ENCODE data around the gene TMEFF2. TPM values are rescaled to one million over a fixed set of nuclear protein-coding genes. Genes with fewer than 3 reads are reported as not detected.

Gene TMEFF2
- total RNA-seq, 1 experiment from 2014 or later = not detected

DNA sequence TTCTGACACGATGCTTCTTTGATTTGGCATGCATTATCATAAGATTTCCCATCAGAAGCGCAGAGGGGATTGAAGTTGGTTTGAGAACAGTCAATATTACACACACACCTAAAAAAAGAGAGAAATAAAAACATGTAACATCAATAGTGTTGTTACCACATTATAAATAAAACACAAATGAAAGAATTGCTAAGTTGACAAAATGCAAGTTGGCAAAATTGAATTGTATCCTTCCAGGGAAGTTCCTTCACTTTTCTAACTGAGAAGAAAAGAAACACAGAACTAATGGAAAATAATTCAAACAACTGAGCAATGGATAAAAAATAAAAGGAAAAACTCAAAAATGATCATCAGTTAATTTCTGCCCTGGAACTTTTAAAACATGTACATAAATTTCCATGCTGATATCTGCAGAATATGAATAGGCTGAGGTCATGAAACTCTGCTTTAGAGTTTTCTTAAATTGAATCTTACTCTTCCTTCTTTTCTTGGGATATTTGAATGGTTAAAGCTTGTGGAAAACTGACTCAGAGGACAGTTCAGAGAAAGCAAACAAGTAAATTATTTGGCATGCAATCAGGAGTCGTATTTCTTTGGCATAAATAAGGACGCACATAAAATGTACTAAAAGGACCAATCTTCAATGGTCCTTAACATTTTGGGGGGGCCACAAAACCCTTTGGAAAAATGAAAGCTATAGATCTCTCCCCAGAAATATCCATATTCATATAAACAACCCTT is 195.5 kb downstream of the TMEFF2 start:
- no peak for DNase-seq (ENCODE audit: low spot score)
- in situ Hi-C loops (cut with HindIII; ENCODE audit: low sequenced_read_pairs) = no loop called here

DNA sequence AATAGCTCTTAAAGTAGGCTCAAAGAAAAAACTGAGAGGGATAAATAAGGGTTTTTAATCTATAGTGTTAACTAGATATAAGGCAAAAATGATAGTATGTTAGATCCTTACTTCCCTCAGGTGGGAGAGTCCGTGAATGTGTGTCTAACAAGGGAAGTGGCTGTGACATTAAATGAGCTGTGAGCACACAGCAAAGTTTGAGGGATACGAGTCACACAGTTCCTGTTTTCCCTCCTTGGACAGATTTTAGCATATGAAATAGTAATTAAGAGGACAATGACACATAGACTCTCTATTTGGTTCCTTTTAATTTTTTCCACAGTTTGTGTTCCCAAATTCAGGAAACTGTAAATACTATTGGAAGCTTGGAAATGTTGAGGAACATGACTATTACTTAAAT is 199.4 kb downstream of the TMEFF2 start:
- DNase-seq (ENCODE audit: low spot score) = no peak
- in situ Hi-C loops (cut with HindIII; ENCODE audit: low sequenced_read_pairs) = no loop called here

DNA sequence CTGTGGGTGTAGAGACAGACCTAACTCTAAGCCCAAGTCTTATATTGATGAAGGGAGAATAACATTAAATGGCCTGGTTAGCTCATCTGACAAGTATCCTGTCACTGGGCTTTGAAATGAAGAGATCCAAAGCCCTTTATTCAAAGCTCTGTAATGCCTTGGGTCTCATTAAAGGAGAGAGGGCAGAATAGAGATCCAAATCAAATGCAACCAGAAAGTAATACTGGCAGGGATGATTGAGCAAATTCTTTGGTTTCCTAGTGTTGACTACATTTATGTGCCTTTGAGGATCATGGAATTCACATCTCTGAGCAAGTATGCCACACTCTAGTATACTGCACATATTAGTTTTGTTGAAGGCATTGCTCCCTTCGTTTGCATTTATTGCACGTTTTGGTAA is 200.0 kb downstream of the TMEFF2 start:
- in situ Hi-C loops (cut with HindIII; ENCODE audit: low sequenced_read_pairs) = no loop called here

DNA sequence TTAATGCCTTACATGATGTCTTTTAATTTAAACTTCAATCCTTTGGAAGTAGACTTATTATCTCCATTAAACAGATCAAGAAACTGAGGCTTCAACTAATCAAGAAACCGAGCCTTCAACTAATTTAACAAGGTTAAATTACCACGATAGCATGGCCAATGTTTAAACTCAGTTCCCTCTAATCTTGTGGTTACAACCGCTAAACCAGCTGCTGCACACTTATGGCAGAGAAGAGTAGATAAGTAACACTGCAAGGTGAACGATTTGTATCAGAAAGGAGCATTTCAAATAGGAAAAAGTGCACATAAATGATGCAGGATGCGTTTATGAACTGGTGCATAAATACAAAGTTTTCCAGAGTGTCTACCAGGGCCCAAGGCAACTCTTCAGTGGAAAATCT is 203.3 kb downstream of the TMEFF2 start:
- in situ Hi-C loops (cut with HindIII; ENCODE audit: low sequenced_read_pairs) = no loop called here
- DNase-seq (ENCODE audit: low spot score) = no peak

More for the DNA sequence above, 200.0 kb downstream of the TMEFF2 start:
- no peak for DNase-seq (ENCODE audit: low spot score)

DNA sequence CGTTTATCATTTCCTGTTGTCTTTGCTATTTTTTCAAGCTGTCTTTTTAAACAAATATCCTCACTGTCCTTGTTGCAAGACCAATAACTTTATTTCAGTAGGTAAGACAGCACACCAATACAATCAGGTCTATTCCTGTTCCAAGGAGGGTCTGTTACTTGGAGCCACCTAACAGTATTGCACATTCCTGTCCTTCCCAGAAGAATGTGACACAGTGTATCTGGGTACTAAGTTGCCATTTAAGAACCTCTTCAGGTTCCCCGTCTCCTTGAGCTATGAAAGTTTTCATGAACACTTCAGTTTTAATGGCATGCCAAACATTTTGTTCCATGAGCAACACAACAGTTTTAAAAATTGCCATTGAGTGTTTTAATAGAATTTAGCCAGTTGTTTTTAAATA is 209.0 kb downstream of the TMEFF2 start:
- no peak for DNase-seq (ENCODE audit: low spot score)
- in situ Hi-C loops (cut with HindIII; ENCODE audit: low sequenced_read_pairs) = no loop called here

DNA sequence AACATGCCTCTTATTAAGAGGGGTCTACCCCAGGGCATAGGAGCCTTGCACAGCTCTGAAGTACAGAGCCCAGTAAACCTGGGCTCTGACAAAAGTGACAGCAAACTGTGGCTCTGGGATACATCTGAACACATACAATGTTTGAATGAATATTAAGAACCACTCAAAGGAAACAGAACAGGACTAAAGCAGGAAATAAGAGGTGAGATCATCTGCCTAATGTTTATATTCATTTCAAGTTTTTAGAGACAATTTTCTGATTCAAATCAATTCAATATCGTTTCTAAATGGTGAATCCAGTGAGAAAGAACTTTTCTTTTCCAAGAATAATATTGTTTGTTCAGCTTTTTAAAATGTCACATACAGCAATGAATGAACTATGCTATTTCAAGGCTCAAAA is 211.1 kb downstream of the TMEFF2 start:
- in situ Hi-C loops (cut with HindIII; ENCODE audit: low sequenced_read_pairs) = no loop called here
- no peak for DNase-seq (ENCODE audit: low spot score)

DNA sequence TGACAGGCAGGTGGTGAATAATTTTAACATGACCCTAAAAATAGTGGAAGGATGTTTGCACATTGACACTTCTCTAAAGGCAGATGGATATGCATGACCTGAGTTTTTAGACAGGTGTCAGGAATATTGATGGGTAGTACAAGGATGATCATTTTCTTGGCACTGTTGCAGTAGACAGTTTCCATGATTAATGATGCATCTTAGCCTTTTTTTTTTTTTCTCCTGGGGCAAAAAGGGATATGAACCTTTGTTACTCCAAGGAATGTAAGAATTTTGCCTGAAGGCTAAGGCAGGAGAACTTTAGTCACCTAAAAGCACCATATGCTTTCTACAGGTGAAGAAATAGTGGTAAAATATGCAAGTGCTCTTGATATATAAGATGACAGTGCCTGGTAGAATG is 211.5 kb downstream of the TMEFF2 start:
- in situ Hi-C loops (cut with HindIII; ENCODE audit: low sequenced_read_pairs) = no loop called here
- DNase-seq (ENCODE audit: low spot score) = no peak

DNA sequence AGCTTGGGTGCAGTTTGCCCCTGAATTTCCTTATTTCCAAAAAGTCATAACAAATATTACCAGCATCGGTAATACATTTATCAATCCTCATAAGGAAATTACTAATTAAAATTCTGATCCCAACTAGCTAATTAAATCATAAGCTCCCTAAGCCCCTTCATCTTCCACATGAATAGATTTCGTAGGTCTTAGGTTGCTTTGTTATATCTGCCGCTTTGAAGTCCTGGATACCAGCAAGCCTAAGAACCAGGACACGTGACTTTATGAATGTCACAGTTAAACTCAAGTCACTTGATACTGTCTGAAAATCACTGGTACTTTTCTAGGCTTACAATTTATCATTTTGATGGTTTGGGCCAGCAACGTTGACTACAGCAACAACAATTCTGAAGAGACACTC is 213.0 kb downstream of the TMEFF2 start:
- in situ Hi-C loops (cut with HindIII; ENCODE audit: low sequenced_read_pairs) = no loop called here
- no peak for DNase-seq (ENCODE audit: low spot score)

DNA sequence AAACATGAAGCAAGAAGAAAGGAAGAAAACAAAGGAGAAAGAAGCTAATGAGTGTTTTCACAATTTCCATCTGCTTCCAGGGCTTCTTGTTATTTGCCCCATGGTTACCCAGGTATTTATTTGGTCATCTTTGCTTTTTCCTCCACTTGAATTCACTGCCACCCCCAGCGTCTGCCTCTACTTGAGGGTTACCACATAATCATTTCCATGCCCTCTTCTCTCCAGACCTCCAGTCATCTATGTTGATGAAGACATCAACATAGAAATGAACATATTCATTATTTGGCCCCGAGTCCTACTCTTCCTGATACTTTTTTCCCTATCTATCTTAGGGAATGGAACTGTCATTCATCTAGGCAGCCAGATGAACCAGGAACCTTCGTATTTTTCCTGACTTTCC is 214.2 kb downstream of the TMEFF2 start:
- in situ Hi-C loops (cut with HindIII; ENCODE audit: low sequenced_read_pairs) = no loop called here
- DNase-seq (ENCODE audit: low spot score) = no peak

DNA sequence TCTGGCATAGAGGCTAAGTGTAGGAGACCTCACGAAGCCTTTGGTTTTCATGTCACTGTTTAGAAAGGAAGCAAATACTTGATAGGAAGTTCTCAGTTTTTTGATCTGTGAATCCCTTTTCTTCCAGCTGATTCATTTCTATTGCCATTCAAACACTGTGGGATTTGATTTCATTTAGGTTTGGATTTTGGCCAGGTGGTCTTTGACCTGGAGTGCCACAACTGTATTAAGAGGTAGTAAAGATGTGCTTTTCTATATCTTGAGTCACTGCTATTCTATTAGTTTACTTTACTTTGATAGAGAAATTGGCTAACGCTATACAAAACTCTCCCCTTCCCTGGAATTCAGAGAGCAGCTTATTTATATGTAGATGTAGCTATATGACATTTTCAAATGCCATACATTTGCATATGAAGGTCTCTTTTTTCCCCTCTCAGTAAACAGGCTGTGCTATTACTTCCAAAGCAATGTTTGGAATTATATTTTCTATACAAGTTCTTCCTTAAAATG is 215.5 kb downstream of the TMEFF2 start:
- in situ Hi-C loops (cut with HindIII; ENCODE audit: low sequenced_read_pairs) = no loop called here
- no peak for DNase-seq (ENCODE audit: low spot score)

DNA sequence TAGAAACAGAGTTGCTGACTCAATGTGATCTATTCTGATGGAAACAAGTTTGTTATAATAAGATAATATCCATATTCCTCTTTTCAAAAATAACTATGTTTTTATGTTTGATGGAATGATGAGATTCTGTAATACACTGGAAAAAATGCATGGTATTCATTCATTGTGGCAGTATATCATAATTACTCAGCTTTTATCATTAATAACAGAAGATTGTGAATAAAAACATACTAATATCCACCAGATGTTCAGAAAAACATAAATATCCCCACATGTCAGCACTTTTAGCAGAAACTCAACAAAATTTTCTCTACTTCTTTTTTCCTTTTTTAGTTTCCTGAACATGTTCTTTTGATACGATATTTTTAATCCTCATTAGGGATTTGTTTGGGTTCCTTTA is 217.0 kb downstream of the TMEFF2 start:
- no peak for DNase-seq (ENCODE audit: low spot score)
- in situ Hi-C loops (cut with HindIII; ENCODE audit: low sequenced_read_pairs) = no loop called here

DNA sequence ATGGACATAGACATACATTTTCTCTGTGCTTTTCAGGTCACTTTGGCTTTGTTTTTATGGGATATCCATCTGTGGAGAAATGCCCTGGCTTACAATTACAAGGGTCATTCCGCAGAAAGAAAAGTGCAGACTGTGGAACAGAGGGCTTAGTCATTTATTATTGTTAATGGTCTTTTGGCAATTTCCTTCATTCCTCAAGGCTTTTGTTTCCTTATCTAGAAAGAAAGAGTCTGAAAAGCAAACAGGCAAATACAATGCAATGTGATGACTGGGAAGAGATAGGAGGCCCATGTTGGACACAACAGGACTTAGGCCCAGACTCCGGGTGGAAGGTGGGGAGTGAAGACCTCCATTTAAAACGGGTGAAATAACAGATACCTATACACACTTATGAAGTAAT is 218.3 kb downstream of the TMEFF2 start:
- DNase-seq (ENCODE audit: low spot score) = no peak
- in situ Hi-C loops (cut with HindIII; ENCODE audit: low sequenced_read_pairs) = no loop called here

DNA sequence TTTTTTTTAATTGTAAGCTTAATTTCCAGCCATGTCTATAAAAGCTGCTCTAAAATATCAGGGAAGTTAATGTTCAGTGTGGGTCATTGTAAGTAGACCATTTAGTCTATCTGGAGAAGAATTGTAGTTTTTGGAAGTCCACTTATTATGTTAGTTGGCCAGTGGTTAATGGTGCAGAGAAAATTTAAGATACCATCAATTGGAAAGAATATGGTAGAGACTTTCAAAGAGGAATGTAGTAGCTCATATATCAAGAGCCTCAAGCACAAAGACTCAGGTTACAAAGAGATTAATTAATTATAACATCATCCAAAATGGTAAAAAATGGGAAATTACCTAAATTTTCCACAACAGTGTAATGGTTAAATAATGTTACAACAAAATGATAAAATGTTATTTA is 220.1 kb downstream of the TMEFF2 start:
- in situ Hi-C loops (cut with HindIII; ENCODE audit: low sequenced_read_pairs) = no loop called here

DNA sequence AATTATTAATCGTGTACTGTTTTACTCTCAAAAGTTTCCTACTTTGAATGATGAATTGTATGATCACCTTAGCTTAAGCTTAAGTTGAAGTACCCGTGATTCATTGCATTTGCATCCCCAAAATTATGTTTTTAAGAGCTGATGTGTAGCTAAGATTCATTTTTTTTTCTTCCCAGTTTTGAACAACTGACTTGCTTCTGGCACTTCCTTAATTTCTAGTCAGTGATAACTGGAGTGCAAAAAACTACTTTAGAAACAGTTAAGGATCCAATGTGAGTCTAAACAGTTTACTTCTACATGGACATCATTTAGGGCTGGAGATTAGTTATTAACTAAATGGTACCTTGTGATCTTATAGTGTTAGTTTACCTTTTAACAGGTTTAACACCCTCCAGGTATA is 223.9 kb downstream of the TMEFF2 start:
- DNase-seq (ENCODE audit: low spot score) = no peak
- in situ Hi-C loops (cut with HindIII; ENCODE audit: low sequenced_read_pairs) = no loop called here

More for the DNA sequence above, 220.1 kb downstream of the TMEFF2 start:
- DNase-seq (ENCODE audit: low spot score) = no peak

DNA sequence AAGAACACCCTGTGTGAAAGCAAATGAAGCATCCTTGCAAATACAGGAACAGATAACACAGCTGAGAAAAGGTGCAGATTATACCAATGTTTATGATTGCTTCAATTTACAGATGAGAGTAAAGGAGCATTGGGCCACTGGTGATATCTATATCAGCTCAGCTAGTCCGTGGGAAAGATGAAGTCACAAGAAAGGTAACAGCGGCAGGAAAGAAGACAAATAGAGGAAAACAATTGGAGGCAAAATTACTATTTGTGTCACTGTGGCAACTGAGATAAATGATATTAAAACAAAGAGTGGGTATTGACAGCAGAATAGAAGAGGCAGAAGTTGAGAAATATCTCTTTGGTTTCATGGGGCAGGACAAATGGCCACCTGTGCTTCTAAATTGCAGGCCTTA is 226.6 kb downstream of the TMEFF2 start:
- in situ Hi-C loops (cut with HindIII; ENCODE audit: low sequenced_read_pairs) = no loop called here
- DNase-seq (ENCODE audit: low spot score) = no peak

DNA sequence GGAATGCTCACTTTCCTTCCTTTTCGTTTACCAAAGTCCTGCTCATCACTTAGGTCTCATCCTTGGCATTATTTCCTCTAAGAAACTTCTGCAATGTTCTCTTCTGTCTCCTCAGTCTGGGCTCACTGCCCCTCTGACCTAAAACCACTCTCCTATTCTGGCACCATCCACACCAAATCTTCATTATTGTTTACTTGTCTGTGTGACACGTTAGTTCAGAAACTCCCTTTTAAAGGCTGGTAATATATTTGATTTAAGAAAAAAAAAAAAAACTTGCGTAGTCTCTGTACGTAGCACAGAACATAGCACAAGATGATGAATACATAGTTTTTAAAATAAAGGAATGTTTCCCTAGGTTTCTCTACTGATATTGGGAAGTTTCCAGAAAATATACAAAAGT is 229.0 kb downstream of the TMEFF2 start:
- in situ Hi-C loops (cut with HindIII; ENCODE audit: low sequenced_read_pairs) = no loop called here
- no peak for DNase-seq (ENCODE audit: low spot score)

DNA sequence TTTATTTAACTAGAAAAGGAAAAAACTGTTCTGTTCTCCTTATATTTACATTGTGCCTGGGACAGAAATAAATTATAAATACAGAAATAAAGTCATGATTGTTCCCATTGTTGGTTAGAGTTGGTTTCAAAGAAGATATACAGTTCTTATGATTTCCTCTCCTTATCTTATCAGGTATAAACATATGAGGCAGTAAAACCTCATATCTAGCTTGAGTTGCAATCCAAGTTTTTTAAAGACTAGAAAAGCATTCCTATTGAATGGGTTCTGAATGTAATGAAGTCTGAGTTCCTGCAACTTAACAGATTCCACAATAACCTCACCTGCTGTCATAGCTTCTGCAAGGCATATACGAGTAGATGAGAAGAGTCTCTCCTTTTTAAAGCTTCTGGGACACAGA is 233.2 kb downstream of the TMEFF2 start:
- in situ Hi-C loops (cut with HindIII; ENCODE audit: low sequenced_read_pairs) = no loop called here
- no peak for DNase-seq (ENCODE audit: low spot score)

DNA sequence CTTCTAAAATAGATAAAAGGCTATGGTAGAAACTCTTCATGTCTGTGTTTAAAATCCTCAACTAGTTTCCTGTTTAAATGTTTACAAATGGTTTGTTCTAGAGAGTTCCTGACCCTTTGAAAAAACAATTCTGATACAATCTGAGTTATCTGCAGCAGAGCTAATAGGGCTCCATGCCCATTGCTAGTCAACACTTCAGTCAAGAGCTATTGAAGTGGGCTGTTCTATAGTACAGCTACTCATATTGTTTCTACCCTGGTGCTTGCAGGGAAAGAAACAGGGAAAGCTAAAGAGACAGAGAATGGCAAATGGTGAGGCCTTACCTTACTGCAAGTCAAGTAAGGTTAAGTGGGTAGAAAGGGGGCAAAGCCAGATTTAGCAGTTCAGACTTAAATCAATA is 235.5 kb downstream of the TMEFF2 start:
- DNase-seq (ENCODE audit: low spot score) = no peak
- in situ Hi-C loops (cut with HindIII; ENCODE audit: low sequenced_read_pairs) = no loop called here

DNA sequence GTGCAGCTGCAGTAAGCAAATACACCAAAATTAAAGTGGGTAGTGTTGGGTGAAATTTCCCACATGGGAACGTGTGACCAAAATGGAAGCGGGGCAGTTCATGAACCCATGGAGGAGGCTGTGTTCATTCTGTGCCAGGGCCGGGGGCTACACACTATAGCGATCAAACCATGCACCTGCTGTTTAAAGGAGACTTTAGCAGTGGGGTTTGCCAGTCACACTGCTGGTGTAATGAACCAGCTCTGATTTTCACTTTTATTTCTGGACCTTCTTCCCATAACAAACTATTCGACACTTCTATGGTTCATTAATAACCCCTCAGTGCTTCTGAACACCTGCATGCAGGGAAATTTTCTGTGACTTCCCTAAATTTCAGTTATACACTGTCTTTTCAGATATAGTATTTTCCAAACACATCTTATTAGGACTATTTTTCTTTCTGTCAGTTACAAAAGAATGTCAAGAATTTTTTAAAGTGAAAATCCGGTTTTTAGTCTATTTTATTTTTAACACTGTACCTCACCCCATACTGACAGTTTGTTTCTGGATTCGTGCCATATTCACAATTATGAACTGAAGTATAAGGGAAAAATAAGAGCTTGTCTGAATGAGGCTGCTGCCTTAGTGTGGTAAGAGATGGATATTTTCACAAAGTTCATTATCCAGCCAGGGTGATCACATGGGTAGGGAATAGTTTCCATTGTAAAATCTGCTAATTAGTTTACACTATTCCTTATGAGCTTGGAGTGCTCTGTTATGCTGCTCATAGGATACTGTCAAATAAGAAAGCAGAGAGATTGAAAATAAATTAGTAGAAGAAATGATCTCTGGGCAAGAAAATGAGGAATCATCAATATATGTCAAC is 236.5 kb downstream of the TMEFF2 start:
- in situ Hi-C loops (cut with HindIII; ENCODE audit: low sequenced_read_pairs) = no loop called here
- peak; percentile 26 for DNase-seq (ENCODE audit: low spot score)

DNA sequence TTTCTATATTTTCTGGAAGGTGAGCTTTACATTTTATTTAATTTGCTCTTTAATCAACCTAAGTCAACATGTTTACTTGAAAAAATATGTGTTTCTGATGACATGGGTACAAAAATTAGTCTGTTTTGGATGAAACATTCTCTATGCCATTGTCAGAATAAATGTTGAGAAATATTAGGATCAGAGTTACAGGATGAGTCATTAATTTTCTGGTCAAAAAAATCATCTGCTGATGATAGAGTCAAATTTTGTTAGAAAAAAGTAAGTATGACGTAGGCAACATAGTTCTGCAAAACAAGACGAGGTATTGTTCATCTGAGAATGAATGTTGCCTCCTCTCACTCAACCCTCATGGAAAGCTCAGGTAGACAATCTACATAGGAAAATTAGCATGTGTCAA is 240.3 kb downstream of the TMEFF2 start:
- in situ Hi-C loops (cut with HindIII; ENCODE audit: low sequenced_read_pairs) = no loop called here

More for the DNA sequence above, 240.3 kb downstream of the TMEFF2 start:
- DNase-seq (ENCODE audit: low spot score) = no peak

Measured in G401 (cell line).